GM21717 (cell line): ENCODE measurements around the gene ATP5PD.
A peak's percentile ranks its signal among the peaks of the same experiment; 100 is the strongest.

Source experiments
- ATAC-seq: cut with Tn5 transposase; IDR thresholded peaks from one replicate; pipeline ENCODE4 v1.9.1; 2021; ENCODE audit warnings: mild to moderate bottlenecking, moderate library complexity; ENCODE audit not compliant: unreplicated experiment

The ATP5PD gene

GRCh38 chr17:75046407-75047289 lies at the start of gene ATP5PD, which contains the start of gene KCTD2:
Gene ATP5PD, minus strand, starts transcription at chr17:75046969. Its CDS starts 4,319 bp downstream, at chr17:75042650.
Gene KCTD2, plus strand, starts transcription at chr17:75047225. Its CDS starts 26 bp downstream, at chr17:75047251.
- peak; percentile 86 for ATAC-seq

GRCh38 chr17:75096082-75096625 lies 49.4 kb upstream of the ATP5PD start:
- no peak for ATAC-seq

- ATAC-seq, result no peak
Measured at GRCh38 chr17:75094871-75095399, 48.2 kb upstream of the ATP5PD start.

- no peak for ATAC-seq
Measured at GRCh38 chr17:75093548-75094158, 46.9 kb upstream of the ATP5PD start.

DNA sequence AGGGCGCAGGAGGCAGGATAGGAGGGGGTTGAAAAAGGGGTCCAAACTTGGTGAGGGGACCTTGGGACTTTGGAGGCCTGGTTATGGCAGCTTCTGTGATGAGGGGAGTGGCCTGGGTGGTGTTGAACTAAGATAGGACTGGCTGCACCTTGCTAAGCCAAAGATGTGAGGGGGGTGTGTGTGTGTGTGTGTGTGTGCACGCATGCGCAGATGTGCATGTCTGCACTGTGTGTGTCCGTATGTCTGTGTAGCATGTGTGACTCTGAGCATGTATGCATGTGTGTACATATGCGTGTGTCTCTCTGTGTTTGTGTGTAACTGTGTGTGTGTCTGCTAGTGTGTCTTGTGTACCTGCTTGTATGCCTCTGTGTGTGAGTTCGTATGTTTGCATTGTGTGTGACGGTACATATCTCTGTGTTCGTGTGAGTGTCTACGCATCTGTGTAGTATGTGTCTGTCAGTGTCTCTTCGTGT lies 45.1 kb upstream of the ATP5PD start:
- no peak for ATAC-seq

DNA sequence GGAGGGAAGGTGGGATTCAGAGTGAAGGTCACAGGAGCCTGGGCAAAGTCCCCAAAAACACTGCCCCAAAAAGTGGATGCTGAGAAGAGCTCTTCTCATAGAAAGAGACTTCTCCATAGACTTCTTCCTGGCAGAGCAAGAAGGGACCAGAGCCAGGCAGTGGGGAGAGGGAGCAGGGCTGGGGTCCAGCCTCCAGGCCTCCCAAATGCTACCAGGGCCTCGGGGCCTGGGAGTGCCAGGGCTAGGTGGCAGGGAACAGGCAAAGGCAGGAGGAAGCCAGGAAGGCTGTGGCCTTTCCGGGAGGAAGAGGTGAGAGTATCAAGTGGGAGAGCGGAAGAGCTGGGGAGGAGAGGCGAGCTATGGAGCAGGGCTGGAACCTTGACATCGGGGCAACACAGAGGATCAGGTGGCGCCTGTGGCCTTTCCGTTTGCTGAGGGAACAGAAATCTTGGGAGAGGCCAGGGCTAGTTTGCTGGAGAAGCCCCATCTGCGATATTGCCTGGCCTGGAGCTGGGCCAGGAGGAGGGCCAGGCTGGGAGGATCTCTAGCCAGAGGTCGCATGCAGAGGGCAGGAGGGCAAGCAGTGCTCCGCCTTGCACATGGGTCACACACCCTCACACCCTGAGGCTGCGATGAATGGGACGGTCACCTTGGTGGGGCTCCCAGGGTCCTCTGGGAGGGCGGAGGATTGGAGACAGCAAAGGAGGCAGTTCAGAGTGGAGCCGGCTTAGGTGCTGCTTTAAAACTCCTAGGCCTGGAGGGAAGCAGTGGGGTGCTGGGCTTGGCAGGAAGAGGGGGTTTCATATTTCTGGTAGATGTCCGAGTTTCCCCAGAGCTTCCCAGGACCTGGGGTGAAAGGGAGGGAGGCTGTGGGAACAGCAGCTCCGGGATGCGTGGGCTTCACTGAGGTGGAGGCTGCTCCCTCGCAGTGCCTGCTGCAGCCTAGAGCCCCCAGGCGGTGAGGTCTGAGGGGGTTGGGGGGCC lies 44.4 kb upstream of the ATP5PD start:
- no peak for ATAC-seq

- no peak for ATAC-seq
Measured at GRCh38 chr17:75088465-75089417, 42.0 kb upstream of the ATP5PD start.

- ATAC-seq, result no peak
Measured at GRCh38 chr17:75087558-75088453, 41.0 kb upstream of the ATP5PD start, which contains the start of gene SLC16A5. Gene SLC16A5, plus strand, starts transcription at chr17:75087954. Its CDS starts 5,683 bp downstream, at chr17:75093637.

DNA sequence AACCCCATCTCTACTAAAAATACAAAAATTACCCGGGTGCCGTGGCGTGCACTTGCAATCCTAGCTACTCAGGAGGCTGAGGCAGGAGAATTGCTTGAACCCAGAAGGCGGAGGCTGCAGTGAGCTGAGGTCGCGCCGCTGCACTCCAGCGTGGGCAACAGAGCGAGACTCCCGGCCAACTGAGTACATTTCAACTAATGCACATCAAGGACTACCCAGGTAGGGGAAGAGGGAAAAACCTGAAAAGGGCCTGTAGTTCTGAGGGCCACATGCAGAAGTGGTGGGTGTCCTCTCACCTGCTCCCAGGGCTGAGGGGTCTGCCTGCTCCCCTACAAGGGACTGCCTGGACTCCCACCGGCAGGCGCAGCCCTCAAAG lies 40.4 kb upstream of the ATP5PD start:
- no peak for ATAC-seq

- ATAC-seq, result no peak
Measured at GRCh38 chr17:75086496-75087181, 39.9 kb upstream of the ATP5PD start.

DNA sequence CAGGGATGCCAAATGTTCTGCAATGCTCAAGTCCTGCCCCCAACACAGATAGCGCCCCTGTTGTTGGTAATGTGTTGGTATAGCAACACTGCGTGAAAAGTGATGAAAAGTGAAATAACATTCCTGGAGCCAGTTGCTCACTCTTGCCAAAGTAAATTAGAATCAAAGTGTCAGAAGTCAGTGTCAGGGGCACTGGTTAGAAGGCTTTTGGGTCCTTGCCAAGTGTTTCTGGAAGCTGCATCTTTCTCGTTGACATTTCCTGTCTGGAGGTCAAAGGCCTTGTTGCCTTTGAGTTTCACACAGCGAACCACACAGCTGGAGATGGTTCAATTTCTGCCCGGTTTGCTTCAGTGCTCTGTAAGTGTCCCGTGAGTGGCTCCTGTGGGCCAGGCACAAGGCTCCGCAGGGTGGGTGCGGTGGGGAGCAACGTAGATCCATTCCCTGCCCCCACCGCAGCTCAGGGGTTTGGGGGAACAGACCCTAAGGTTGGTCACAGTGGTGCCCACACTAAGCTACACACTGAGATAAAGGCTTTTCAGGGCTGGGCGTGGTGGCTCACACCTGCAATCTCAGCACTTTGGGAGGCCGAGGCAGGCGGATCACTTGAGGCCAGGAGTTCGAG lies 37.4 kb upstream of the ATP5PD start:
- no peak for ATAC-seq

- no peak for ATAC-seq
Measured at GRCh38 chr17:75082683-75083082, 35.9 kb upstream of the ATP5PD start.

DNA sequence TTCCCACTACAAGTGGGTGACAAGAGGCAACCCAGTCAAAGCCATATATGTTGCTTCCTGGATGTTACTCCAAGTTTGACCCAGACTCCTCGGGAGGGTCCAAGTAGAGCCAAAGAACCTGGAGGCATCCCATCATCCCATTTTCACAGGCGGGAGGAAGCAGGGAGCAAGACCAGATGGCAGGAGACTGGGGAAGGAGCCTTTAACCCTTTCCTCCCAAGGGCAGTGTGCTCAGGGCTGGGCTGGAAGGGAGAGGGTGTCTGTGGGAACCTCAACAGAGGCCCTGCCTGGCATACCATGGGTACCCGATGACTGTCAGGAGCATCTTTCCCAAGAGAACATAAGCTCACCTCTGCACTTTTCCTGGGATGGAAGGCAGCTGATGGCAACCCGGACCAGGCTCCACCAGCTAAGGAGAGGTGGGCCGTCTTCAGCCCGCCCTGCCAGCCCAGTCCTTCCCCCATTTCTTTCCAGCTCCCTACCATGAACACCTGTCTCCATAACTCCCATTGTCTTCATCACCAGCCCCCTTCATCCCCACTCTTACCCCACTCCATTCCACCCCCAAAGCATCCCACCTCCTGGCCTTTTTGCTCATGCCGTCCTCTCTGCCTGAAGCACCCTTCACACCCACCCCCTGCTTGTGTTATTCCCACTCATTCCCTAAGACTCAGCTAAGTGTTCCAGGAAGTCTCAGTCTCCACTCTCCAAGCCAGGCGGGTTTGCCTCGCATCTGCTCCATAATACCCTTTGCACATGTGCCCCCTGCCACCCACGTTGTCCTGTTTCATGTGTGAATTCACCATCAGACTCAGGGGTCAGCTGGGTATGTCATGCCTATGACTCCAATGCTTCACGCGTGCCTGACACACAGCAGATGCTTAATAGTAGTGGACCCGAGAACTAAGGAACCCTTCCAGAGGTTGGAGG lies 35.1 kb upstream of the ATP5PD start:
- no peak for ATAC-seq

DNA sequence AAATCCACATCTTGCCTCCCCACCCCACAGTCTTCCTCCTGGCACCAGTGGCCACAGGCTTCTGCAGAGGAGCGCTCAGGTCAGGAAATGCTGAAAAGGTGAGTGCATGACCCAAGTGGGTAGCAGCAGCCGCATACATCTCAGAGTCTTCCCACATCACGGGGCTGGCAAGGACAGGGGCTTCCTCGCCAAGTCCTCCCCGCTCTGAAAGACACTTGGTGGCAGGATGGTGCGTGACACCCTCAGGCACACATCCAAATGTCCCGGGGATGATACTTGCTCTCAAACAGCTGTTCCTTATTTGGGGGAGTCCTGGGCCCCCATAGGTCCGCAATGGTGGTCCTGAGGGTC lies 32.2 kb upstream of the ATP5PD start:
- no peak for ATAC-seq

- no peak for ATAC-seq
Measured at GRCh38 chr17:75078284-75079022, 31.7 kb upstream of the ATP5PD start.
